Sigmoid colon (tissue), 7 donors: ENCODE data around the gene DNALI1. TPM values are rescaled to one million over a fixed set of nuclear protein-coding genes. Genes with fewer than 3 reads are reported as not detected.

Experiments
- DNase-seq: peaks from one replicate; pipeline ENCODE4 v3.0.0-alpha.2; 2019
- H3K27ac ChIP-seq, 4 donors: fragments of 200-600 bp; sonication (generic); one replicate each; pipeline ENCODE4 v1.5.1; 2016 to 2019; ENCODE audit warnings: mild to moderate bottlenecking in 1 of 4
- H3K27me3 ChIP-seq, 3 donors: fragments of 200-600 bp; sonication (generic); one replicate each; pipeline ENCODE4 v1.5.1; 2019; ENCODE audit warnings: mild to moderate bottlenecking in 1 of 3
- H3K36me3 ChIP-seq, 4 donors: fragments of 200-600 bp; sonication (generic); one replicate each; pipeline ENCODE4 v1.5.1; 2016 to 2019
- H3K4me1 ChIP-seq, 4 donors: fragments of 200-600 bp; sonication (generic); one replicate each; pipeline ENCODE4 v1.5.1; 2017 to 2019
- H3K4me3 ChIP-seq, 4 donors: fragments of 200-600 bp; sonication (generic); one replicate each; pipeline ENCODE4 v1.5.1; 2017 to 2019; ENCODE audit warnings: mild to moderate bottlenecking in 2 of 4, moderate library complexity in 1 of 4
- H3K9me3 ChIP-seq, 4 donors: fragments of 200-600 bp in 3 of 4; sonication (generic) in 3 of 4; one replicate each; pipeline versions ENCODE4 v1.5.1 to v1.6.1; 2013 to 2019
- EP300 ChIP-seq, 4 donors: sonication (generic); formaldehyde crosslinking; IDR thresholded peaks; one replicate each; pipeline ENCODE4 v1.6.1; 2017; ENCODE audit warnings: antibody characterized with exemption in 4 of 4
- POLR2A ChIP-seq, 2 donors: fragments of 450-650 bp; IDR thresholded peaks; one replicate each; pipeline ENCODE4 v1.6.1; 2016; ENCODE audit warnings: antibody characterized with exemption in 2 of 2, mild to moderate bottlenecking in 2 of 2, moderate library complexity in 2 of 2
- POLR2AphosphoS5 ChIP-seq, 4 donors: sonication (generic); formaldehyde crosslinking; IDR thresholded peaks; one replicate each; pipeline ENCODE4 v1.6.1; 2017; ENCODE audit warnings: antibody characterized with exemption in 4 of 4
- WGBS, 2 donors: extraction: QIAGEN DNeasy Blood & Tissue Kit; methylation state at CpG; one replicate each; pipeline ENCODE4 v1.1.7; 2013; 5-methylcytosine and 5-hydroxymethylcytosine counted together
- intact Hi-C: fragments of 100-400 bp; cut with DNase I; formaldehyde crosslinking; loops from one replicate; pipeline ENCODE4 v1.15.1; 2023
- polyA plus RNA-seq, 3 donors: library from polyadenylated mRNA; stranded (reverse); fragments of 200-250 nt; gene quantifications; one replicate each; pipeline ENCODE4 v1.2.3, GENCODE V29; 2013
- total RNA-seq, 4 donors: library from RNA; depleted of rRNA; stranded (reverse); fragments of >200 nt; gene quantifications; one replicate each; pipeline ENCODE4 v1.1.0, GENCODE V29; 2016
- TF ChIP-seq, protein P1 (sequence below), 4 experiments: fragments of 450-650 bp in 3 of 4; fragments of 200-600 bp in 1 of 4; IDR thresholded peaks; one replicate each; pipeline ENCODE4 v1.5.1; 2016 to 2019; ENCODE audit warnings: antibody characterized with exemption in 4 of 4, mild to moderate bottlenecking in 3 of 4, moderate library complexity in 2 of 4
- donor health status: healthy with polysubstance abuse.
- donor health status: Bipolar disorder and iron deficiency.
- donor health status: healthy.

DNALI1 gene
- total and polyA plus RNA-seq, 7 donors = 4.6 to 13.0 (median 7.5) TPM

- Histone ChIP-seq H3K4me3 (no peak overlapping the region), H3K27ac (no peak overlapping the region), H3K27me3 (no peaks in the 10 kb centered on the region), H3K36me3 (peaks cover 9 to 76% (median 25%) of the 10 kb centered on the region in 4 donors), H3K4me1 (peaks cover 0 to 9% (median 0%) of the 10 kb centered on the region in 4 donors), H3K9me3 (no peaks in the 10 kb centered on the region)
- WGBS, 2 donors = 81 to 86% methylated on average over 5 of the region's 5 CpGs
- no peak for DNase-seq
- intact Hi-C loops = no loop called here
- no peak for TF ChIP-seq POLR2AphosphoS5 (IDR thresholded peaks at IDR 0.05)
- TF ChIP-seq EP300 (IDR thresholded peaks at IDR 0.05) = no peak
- TF ChIP-seq, protein P1, sequence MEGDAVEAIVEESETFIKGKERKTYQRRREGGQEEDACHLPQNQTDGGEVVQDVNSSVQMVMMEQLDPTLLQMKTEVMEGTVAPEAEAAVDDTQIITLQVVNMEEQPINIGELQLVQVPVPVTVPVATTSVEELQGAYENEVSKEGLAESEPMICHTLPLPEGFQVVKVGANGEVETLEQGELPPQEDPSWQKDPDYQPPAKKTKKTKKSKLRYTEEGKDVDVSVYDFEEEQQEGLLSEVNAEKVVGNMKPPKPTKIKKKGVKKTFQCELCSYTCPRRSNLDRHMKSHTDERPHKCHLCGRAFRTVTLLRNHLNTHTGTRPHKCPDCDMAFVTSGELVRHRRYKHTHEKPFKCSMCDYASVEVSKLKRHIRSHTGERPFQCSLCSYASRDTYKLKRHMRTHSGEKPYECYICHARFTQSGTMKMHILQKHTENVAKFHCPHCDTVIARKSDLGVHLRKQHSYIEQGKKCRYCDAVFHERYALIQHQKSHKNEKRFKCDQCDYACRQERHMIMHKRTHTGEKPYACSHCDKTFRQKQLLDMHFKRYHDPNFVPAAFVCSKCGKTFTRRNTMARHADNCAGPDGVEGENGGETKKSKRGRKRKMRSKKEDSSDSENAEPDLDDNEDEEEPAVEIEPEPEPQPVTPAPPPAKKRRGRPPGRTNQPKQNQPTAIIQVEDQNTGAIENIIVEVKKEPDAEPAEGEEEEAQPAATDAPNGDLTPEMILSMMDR (IDR thresholded peaks at IDR 0.05) = no peak
- no peak for TF ChIP-seq POLR2A (IDR thresholded peaks at IDR 0.05)
Observed at GRCh38 chr1:37545019-37545418, 11.7 kb upstream of the DNALI1 start.

GRCh38 chr1:37549341-37549740, 7.4 kb upstream of the DNALI1 start:
- 92 to 93% methylated on average over 6 of the region's 6 CpGs for WGBS, 2 donors
- Histone ChIP-seq H3K9me3 (no peaks in the 10 kb centered on the region), H3K27me3 (no peaks in the 10 kb centered on the region), H3K27ac (no peak overlapping the region), H3K36me3 (peaks cover 0 to 67% (median 18%) of the 10 kb centered on the region in 4 donors), H3K4me1 (peaks cover 0 to 36% (median 15%) of the 10 kb centered on the region in 4 donors), H3K4me3 (no peak overlapping the region)
- TF ChIP-seq EP300 (IDR thresholded peaks at IDR 0.05) (no peak), POLR2AphosphoS5 (IDR thresholded peaks at IDR 0.05) (no peak), POLR2A (IDR thresholded peaks at IDR 0.05) (no peak)
- TF ChIP-seq, protein P1 (IDR thresholded peaks at IDR 0.05) = no peak
- DNase-seq = no peak
- intact Hi-C loops = no loop called here

- H3K4me1 ChIP-seq = peaks cover 0 to 58% (median 31%) of the 10 kb centered on the region in 4 donors
- no peak for TF ChIP-seq POLR2A (IDR thresholded peaks at IDR 0.05)
- TF ChIP-seq EP300 (IDR thresholded peaks at IDR 0.05) = no peak
- no peak for TF ChIP-seq POLR2AphosphoS5 (IDR thresholded peaks at IDR 0.05)
- TF ChIP-seq, protein P1 (IDR thresholded peaks at IDR 0.05) = no peak
- 2 to 5% methylated on average over 11 of the region's 11 CpGs for WGBS, 2 donors
- DNase-seq = no peak
- intact Hi-C loops = loop anchor here (5.0 kb wide), 2 partner anchors 41 to 139 kb away; partner anchors contain the start of genes CDCA8 and MEAF6
- H3K27ac ChIP-seq = peak overlapping the region; percentile 86 to 92 (median 90)
- H3K27me3 ChIP-seq = no peaks in the 10 kb centered on the region
- no peaks in the 10 kb centered on the region for H3K9me3 ChIP-seq
- peak overlapping the region; percentile 85 to 96 (median 93) for H3K4me3 ChIP-seq
- peaks cover 0 to 34% (median 3%) of the 10 kb centered on the region in 4 donors for H3K36me3 ChIP-seq
Observed at GRCh38 chr1:37553598-37553926, 3.2 kb upstream of the DNALI1 start.

- Histone ChIP-seq H3K4me1 (peaks cover 0 to 57% (median 31%) of the 10 kb centered on the region in 4 donors), H3K27me3 (no peaks in the 10 kb centered on the region), H3K4me3 (peak within 1 kb of the TSS; percentile 85 to 96 (median 93)), H3K9me3 (no peaks in the 10 kb centered on the region), H3K27ac (peak within 1 kb of the TSS; percentile 86 to 92 (median 90)), H3K36me3 (peaks cover 0 to 28% (median 3%) of the 10 kb centered on the region in 4 donors)
- peak; percentile 64 to 75 for TF ChIP-seq POLR2A (IDR thresholded peaks at IDR 0.05)
- TF ChIP-seq, protein P1 (IDR thresholded peaks at IDR 0.05) = no peak
- peak; percentile 89 to 96 (median 94) for TF ChIP-seq POLR2AphosphoS5 (IDR thresholded peaks at IDR 0.05)
- peak in 1 of 4 donors; percentile 42 for TF ChIP-seq EP300 (IDR thresholded peaks at IDR 0.05)
- WGBS, 2 donors = 12 to 14% methylated on average over 54 of the region's 54 CpGs
- intact Hi-C loops = loop anchor here (2.0 to 5.0 kb wide), 3 partner anchors 41 to 138 kb away; partner anchors contain the start of genes CDCA8, GNL2 and MEAF6
- peak; percentile 97 for DNase-seq
Observed at GRCh38 chr1:37553927-37554808, 2.6 kb upstream of the DNALI1 start, which contains the start of gene SNIP1. Gene SNIP1, minus strand, starts transcription at chr1:37554293. Its CDS starts 64 bp downstream, at chr1:37554229.
